GM21825 (cell line): ENCODE measurements around the gene ADCY5.

Experiments used
- ATAC-seq: cut with Tn5 transposase; IDR thresholded peaks from one replicate; pipeline ENCODE4 v1.9.1; 2021; ENCODE audit warnings: mild to moderate bottlenecking, moderate library complexity; ENCODE audit not compliant: unreplicated experiment

Gene ADCY5

DNA sequence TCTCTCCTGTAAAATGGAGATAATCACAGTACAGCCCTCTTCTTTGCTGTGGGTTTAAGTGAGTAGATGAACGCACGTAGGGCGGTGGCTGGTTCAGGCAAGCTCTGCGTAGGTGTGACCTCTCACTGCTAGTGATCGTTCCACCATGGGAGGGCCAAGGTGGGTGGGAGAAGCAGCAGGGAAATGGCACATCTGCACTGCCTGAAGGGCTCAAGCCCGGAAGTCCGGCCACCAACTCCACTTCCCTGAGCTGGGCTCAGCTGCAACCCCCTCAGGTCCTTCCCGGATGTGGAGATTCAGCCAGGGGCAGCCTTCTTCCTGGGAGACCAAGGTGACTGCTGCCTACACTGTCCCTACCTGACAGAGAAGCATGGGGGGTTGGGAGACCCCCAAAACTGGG lies 102.9 kb downstream of the ADCY5 start:
- no peak for ATAC-seq

DNA sequence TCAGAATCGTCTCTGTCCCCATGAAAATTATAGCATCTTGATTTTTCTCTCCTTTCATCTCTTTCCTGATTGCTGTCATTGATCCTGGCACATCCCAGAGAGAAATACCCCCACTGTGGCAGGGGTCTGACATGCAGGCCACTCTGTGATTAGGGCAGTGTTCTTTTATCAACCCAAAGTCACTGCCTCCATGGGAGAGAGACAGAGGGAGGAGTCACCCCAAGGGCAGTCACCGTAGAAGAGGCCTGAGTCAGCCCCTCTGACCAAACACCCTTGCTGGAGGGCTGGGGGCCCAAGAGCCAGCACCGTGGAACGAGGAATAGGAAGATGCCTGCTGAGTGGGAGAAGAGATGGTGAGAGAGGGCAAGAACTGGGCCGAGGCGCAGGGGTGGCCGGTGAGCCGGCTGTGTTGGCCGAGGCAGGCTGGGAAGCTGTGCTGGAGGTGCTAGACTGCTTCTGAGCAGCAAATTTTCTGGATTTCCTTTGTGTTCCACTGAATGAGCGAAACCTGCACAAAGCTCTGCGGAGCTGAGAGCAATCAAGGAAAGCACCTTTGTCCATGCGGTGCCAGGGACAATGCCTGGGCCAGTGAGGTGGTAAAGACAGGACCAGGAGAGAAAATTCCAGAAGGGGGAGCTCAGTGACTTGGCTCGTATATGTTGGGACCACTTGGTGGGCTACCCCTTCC lies 103.8 kb downstream of the ADCY5 start:
- no peak for ATAC-seq

DNA sequence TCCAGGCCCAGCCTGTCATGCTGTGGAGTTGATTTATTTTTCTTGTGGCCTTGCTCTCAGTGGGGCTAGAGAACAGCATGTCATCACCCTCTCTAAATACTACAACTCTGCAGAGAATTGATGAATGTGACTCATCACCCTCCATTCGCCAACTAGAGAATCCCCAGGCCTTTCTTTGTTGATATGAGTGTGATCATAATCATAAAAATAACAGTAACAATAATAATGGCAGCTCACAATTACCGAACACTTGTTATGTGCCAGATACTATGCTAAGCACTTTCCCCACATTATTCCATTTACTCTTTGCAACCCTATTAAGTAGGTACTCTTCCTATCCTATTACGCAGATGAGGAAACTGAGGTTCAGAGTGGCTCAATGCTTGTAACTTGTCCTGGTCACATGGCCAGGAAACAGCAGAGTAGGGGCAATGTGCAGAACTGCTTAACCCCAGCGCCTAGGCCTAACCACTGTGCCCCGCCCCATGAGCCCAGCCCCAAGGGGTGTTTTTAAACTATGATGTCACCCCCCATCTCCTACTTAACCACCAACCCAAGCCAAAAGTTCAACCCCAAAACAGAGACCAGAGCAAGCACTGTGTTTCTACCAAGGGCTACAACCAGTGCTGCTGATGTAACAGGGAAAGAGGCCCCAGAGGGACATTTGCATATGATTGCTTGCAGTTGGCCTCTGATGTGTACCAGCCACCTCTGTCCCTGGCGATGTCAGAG lies 104.5 kb downstream of the ADCY5 start:
- ATAC-seq = no peak

DNA sequence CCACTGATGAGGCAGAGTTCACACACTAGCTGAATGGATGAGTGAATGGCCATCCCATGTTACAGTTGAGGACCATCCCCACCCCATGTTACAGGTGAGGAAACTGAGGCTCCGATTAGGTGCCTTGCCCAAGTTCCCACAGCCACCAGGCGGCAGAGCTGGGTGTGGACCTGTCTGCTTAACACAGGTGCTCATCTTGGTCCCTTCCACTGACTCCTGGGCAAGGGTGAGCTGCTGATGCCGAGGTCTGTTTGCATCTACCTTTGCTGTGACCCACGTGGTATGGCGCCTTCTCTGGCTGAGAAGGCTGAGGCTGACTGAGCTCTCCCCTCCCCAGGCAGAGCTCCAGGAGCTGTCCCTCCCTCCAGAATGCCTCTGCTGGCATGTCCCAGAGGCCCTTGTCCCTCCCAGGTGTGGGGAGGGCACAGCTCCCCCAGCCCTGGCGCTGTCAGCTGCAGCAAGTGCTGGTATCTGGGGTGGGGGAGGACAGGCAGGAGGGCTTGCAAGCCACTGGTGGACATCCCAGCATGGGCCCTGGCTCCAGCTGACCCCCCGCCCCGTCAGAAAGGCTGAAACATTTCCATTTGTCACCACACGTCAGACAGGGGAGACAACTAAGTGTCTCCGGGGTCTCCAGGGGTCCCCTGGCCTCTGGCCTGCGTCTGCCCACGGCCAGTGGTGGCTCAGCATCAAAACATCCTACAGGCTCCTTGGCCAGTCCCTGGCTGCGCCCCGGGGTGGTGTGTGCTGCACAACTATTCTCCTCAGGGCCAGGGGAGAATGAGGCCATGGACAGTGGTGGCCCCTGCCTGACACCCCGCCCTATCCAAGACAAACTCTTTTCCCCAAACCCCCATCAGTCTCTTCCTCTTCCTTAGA lies 105.4 kb downstream of the ADCY5 start:
- no peak for ATAC-seq

DNA sequence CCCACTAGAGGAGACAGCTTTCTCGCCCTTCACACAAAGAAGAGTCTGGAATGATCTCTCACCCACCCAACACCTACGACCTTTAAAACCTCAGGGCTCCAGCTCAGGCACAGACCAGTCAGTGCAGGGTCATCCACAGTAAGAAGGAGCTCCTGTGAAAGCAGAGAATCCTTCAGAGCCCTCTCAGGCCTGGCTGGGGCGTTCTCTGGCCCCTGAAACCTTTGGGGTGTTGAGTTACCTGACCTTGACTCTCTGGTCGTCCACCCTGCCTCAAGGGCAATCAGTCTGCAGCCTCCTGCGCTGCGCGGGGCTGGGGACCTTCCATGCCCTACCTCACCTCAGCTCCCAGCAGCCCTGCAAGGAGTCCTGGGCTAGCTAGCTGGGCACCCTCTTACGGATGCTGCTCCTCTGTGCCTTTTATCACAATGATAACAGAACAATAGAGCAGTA lies 106.2 kb downstream of the ADCY5 start:
- ATAC-seq = no peak

DNA sequence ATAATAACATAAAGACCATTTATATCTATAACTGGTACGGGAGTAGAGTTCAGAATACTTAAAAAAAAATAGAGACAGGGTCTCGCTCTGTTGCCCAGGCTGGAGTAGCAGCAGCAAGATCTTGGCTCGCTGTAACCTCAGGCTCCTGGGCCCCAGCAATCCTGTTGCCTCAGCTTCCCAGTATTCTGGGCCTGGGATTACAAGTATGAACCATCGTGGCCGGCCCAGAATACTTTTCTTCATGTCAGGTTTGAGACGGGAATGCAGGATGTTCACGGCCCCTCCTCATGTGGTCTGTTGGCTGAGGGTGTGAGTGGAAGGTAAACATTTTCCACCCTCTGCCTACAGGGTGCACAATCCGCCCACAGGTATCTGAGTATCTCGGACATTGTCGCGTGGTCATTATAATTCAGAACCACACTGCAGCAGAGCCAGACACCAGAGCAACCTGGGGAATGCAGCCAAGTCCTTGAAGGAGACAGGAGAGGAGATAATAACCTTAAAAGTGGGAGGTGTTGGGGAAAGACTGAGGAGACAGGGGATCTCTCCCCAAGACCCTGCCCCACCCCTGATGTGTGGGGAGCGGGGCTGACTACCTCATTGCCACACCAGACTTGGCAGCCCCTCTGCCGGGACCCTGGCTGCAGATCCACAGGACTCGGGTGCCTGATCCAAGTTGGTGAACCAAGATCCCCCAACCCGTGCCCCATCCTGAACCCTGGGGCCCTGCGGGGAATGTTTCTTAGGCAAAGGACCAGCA lies 106.8 kb downstream of the ADCY5 start:
- ATAC-seq = no peak

DNA sequence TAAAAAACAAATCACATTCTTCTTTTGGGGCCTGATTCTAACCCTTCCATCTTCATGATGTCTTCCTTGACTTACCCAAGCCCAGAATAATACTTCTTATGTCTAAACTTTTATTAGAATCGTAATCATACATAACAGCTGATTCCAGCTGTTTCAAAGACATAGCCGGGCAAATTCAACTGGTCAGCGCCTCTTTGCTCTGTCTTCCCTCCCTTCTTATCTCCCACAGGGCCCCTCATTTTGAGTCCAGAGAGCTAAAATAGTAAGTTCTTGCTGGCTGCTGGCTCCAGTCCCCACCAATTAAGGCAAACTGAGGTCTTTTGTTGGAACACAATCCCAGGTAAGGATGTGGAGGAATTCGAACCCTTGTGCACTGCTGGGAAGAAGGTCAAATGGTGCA lies 108.6 kb downstream of the ADCY5 start:
- ATAC-seq = no peak

DNA sequence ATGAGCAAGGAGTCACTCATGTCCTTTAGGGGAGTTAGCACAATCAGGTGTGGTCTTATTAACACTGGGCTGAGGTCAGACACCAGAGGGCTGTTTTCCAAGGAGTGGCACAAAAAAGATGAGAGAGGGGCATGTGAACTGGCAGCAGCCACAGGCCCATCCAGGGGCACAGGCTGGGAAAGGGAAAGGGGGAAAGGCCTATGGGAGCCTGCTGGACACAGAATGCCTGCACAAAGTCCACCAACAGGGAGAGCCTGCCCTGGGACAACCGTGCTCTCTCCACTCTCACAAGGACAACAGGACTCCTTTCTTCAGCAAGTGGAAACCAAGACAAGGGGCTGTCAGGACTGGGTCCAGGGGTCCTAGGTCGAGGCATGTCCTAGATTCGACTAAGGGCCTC lies 109.6 kb downstream of the ADCY5 start:
- ATAC-seq = no peak

DNA sequence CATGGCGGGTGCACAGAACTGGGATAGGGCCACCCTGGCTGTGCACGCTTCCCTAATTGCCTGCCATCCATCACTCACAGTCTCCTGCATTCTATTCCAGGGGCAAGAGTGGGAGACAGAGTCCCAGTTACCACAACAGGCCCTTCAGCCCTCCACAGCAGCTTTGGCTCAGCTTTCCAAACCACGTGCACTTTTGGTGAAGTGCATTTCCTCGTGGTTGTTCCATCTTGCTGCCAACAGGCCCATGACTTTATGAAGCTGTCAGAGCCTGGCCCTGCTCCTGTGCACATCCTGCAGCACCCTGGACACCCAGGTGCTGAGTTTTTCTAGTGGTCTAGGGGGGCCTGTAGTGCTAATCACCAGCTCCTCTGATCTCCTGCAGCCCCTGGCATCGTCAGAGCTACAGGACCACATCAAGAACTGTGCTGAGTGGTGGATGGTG lies 110.2 kb downstream of the ADCY5 start:
- no peak for ATAC-seq

DNA sequence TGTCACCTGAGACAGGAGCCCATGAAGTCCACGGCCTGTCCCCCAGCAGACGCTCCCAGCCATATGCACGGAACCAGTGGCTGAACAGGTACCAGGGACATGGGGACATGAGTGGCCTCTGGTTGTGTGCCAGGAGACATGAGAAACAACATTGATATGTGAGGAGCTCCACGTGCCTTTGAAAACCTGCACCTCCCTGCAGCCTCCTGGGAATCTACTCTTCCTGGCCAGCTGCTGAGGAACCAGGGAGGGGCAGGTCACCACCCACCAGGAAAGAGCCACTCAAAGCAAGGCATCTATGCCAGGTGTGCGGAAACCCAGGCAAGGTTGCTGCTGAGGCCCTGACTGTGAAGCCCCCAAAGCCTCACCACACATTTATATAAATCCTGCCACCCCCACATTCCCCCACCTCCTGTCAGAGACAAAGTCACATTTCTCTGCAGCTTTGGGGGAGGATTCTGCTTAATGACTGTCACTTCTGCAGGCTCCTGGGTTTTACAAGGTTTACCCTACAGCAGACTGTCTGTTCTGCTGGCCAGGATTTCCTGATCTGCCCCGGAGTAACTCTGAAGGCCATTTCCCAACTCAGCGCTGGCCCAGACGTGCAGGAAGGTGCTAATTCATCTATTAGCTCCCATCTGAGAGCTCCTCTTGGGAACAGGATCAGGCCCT lies 110.8 kb downstream of the ADCY5 start:
- no peak for ATAC-seq

DNA sequence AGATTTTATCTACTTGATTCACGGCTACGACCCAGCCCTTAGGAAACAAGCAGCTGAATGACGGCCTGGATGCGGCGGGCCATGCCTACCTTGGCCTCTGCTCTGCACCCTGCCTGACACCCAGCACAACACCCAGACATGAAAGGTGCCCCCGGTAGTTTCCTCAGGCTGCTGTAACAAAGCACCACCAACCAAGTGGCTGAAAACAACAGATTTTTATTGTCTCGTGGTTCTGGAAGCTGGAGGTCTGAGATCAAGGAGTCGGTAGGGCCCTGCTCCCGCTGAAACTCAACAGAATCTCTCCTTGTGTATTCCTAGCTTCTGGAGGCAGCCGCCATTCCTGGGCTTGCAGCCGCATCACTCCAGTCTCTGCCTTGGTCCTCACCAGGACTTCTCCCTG lies 111.7 kb downstream of the ADCY5 start:
- no peak for ATAC-seq

DNA sequence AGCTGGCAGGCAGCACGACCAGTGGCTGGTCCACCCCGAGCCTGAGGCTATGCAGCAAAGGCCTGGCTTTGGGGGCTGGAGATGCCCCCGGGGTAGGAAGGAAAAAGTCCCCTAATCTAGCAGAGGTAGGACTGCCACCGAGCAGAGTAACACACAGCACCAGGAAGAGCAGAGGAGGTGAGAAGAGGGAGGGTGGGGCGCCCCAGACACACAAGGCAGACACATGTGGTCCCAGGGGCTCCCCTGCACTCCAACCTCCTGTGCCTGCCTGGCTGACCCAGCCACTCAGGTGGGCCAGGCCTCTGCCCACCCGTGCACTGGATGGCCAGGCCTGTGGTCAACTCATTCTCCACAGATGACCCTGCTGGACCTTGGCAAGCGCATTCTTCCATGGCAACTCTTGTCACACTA lies 112.4 kb downstream of the ADCY5 start:
- ATAC-seq = no peak

DNA sequence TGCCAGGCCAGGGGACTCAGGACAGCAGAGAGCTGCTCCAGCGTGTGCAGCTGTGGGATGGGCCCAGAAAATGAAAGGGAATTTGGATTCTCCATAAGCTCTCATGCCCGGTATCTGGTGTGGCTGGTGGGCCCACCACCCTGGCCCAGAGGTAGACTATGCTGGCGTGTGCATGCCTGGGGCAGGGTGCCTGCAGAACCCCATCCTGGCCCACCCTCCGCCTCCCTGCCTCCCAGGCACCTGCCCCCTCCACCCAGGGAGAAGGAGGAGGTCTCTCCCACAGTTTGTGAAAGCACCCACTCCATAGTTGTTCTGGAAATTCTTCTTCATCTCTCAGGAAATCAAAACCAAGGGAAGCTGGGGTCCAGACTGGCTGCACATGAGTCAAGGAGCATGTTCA lies 112.9 kb downstream of the ADCY5 start:
- no peak for ATAC-seq

DNA sequence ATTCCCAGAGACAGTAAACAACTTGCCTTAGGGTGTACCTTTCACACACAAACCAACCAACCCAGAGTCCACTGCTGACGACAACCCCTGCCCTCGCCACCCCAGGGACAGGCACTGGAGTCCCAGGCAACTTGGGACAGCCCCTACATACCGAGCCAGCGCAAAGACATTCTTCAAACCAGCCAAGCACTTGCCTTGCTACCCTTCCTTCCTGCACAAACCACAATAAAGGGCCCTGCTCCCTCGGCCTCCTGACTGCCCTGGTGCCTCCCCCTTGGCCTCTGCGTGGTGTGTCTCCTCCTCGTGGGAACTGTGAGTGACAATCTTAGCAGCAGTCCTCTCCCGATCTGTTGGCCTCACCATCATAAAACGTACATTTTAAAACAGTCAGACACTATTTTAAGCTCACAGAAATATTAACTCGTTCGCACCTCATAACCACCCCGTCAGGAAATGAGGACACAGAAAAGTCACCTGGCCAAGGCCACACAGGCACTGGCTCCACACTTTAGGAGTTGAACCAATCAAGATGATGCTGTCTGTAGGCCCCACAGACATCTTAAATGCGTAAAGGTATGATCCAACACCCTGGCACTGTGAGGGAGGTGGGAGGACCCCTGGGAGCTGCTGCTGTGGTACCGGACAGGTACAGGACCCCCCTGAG lies 113.8 kb downstream of the ADCY5 start:
- peak; percentile 48 for ATAC-seq

DNA sequence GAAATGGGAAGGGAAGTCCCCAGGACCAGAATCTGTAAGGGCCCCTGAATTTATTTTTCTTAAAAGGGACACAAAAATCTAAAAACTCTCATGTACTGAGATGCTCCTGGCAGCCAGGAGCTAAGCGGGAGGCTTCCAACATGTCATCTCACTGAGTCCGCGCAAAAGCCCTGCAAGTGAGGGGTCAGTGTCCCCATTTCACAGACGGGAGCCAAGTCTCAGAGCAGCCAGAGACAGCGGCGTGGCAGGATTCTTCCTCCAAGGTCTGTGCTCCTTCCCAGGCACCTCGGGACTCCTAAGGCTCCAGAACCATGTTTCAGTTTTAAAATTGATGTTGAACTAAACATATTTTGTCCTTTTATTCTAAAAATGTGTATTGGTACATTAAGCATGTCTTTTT lies 114.8 kb downstream of the ADCY5 start:
- ATAC-seq = no peak

DNA sequence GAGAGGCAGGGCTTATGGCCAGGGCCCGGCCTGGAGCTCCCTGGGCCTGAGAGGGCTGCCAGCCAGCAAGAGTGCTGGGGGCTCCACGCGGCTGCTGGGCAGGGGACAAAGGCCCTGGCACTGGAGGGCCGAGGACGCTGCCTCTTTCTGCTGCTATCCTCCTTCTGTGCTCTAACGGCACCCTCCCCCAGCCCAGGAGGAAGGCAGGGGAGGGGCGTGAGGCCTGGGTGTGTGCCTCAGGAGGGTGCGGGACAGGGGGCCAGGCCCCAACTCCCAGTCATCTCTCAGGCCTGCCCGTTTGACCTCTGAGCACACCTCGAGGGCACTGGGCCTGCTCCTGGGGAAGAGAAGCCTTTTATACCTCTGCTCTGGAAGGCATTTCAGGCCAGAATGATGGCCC lies 115.5 kb downstream of the ADCY5 start:
- no peak for ATAC-seq

DNA sequence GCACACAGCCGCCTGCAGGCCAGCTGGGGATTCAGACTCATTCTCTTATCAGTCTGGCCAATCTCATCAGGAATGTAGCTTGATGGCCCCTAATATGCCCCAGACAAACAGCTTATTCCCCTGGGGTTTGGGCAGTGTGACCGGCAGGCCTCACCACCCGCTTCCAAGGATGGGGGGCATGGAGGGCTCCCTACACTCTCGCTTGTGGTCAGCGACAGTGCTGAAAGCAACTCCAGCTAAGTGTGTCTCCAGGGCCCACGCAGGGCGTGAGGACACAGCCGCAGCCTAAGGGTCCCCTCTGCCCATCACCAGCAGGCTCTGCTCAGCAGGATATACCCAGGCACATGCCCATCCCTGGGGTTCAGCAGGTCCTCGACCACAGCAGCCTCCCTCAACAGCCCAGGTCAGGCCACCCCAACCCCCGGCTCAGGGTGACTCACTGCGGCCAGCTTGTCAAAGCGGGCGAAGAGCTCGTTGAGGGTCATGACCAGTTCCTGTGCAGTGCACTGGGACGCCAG lies 116.7 kb downstream of the ADCY5 start:
- no peak for ATAC-seq

DNA sequence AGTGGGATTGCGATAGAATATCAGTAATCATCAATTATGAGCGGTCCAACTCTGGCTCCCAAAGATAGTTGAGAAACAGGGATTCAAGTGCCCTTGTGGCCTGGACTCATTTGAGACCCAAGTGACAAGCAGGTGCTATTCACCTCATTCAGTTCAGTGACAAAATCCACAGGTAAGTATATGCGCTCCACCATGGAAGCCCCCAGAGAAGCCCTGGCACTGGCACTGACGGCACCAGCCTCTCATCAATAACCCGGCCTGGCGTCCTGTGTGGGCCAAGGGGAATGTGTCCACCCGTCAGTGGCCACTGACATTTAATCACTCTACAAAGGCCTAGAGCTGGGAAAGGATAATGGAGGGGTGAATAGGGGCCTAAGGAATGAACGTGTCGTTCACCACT lies 117.2 kb downstream of the ADCY5 start:
- no peak for ATAC-seq

DNA sequence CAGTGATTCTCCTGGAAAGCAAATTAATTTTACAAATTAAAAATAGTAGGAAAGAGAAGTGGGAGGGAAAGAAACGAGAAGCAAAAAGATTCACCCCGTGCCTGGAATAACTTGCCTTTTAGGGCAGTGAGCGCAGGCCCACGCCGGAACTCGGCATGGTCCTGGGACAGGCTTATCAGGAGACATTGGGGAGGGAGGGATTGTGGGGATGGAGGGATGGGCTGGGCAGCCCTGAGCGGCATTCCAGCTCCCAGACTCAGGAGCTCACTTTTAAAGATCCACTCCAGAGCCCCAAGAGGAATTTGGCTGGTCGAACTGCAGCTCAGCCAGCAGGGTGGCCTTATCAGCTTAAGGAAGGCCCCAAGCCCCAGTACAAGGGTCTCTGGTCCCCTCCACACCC lies 117.9 kb downstream of the ADCY5 start:
- ATAC-seq = no peak
